Measurements from ENCODE around the gene SURF6. TPM values are rescaled to one million over a fixed set of nuclear protein-coding genes. Genes with fewer than 3 reads are reported as not detected.

SURF6 gene
- total RNA-seq, 1 donor = 8.2 TPM

DNA sequence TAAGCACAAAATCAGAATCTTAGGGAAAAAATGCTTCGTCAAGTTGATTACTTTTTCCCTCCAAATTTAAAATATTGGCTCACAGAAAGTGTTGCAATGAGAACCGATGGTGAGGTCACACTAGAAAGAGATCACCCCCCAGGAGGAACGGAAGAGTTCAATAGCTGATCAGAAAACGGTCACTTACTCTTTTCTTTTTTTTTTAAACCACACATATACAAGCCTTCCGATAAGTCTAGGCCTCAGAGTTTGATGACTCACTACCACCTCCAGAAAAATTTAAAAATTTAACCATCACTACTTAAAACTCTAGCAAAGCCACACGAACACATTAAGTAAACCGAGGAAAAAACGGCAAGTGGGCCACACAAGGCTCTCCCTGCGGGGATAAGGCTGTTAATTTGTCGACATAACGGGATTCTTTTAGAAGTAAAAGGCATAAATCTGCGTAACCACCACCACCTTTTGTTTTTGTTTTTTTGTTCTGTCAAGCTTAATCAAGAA is 38.7 kb upstream of the SURF6 start:
- TF ChIP-seq, protein P1, sequence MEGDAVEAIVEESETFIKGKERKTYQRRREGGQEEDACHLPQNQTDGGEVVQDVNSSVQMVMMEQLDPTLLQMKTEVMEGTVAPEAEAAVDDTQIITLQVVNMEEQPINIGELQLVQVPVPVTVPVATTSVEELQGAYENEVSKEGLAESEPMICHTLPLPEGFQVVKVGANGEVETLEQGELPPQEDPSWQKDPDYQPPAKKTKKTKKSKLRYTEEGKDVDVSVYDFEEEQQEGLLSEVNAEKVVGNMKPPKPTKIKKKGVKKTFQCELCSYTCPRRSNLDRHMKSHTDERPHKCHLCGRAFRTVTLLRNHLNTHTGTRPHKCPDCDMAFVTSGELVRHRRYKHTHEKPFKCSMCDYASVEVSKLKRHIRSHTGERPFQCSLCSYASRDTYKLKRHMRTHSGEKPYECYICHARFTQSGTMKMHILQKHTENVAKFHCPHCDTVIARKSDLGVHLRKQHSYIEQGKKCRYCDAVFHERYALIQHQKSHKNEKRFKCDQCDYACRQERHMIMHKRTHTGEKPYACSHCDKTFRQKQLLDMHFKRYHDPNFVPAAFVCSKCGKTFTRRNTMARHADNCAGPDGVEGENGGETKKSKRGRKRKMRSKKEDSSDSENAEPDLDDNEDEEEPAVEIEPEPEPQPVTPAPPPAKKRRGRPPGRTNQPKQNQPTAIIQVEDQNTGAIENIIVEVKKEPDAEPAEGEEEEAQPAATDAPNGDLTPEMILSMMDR (IDR thresholded peaks at IDR 0.05; ENCODE audit: insufficient read depth, low read depth, low read length) = no peak
- peak overlapping the region; percentile 89 for H3K4me3 ChIP-seq (ENCODE audit: low read depth, low read length)
- DNase-seq (ENCODE audit: low read depth) = peak; percentile 63

DNA sequence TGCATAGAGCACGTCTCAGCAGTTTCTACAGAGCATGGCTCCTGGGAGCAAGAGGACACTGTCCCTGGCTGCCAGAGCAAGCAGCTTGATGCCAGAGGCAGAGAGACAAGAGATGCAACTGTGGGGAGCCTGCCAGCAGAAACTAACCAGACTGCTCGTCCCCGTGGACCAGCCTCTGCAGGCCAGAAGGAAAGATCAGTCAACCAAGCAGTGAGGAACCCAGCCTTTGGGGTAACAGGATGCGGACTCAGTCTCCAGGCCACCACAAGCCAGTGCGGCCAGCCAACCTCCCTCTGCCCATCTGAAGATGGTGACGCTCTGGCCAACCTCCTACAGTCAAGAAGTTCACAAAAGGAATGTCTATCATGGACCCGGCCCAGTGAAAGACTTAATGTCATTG is 36.2 kb upstream of the SURF6 start:
- TF ChIP-seq, protein P1 (IDR thresholded peaks at IDR 0.05; ENCODE audit: insufficient read depth, low read depth, low read length) = no peak
- no peak overlapping the region for H3K4me3 ChIP-seq (ENCODE audit: low read depth, low read length)
- no peak for DNase-seq (ENCODE audit: low read depth)

DNA sequence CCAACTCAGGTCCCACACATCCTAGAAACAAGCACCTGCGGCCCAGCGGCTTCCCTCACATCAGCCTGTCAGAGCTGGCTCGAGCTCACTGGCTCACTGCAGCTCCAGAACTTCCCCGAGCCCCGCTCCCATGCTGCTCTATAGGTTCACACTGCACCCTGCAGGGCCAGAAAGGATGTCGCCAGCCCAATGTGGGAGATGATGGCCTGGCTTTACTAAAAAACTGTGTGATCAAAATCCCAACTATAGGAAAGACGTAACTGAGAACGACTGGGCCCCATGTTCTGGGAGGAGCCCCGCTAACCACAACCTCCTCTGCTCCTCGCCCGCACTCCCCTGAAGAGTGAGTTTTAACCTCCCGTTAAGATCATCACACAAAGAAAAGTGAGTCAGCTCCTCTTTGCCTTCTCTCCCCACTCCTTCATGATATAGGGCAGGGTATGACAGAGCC is 35.3 kb upstream of the SURF6 start:
- no peak overlapping the region for H3K4me3 ChIP-seq (ENCODE audit: low read depth, low read length)
- TF ChIP-seq, protein P1 (IDR thresholded peaks at IDR 0.05; ENCODE audit: insufficient read depth, low read depth, low read length) = no peak
- DNase-seq (ENCODE audit: low read depth) = no peak

DNA sequence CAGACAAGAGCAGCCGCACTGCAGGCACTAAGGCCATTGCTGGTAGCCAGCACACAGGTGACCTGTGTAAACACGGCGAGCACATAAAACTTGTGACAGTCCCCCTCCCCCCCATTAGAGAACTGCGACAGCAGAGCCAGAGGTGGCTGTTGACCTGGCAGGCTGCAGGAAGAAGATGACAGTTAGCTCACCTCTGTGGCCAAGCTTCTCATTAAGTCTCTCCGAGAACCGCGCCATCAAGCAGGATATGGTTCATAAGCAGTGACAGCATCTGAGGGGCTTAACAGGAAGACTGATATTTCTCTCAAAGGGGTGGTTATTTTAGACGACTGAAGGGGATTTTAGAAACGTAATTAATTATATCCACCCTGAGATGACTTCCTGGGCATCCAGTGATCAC is 34.7 kb upstream of the SURF6 start:
- DNase-seq (ENCODE audit: low read depth) = no peak
- no peak overlapping the region for H3K4me3 ChIP-seq (ENCODE audit: low read depth, low read length)
- TF ChIP-seq, protein P1 (IDR thresholded peaks at IDR 0.05; ENCODE audit: insufficient read depth, low read depth, low read length) = no peak

DNA sequence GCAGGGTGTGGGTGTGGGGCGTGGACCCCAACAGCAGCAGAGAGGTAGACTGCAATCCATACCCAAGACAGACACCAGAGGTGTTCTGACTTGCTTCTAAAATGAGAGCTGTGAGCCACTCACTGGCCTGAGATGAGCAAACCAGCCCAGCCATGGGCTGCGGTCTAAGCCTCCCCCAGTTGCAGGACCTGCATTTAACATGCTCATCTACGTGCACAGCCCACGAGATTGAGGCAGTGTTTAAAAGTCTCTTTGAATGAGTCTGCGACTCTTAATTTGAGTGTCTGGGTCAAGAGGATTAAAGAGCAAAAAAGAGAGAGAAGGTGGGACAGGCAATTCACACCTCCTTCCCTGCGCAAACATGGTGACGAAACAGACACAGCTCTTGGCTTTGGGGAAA is 33.9 kb upstream of the SURF6 start:
- TF ChIP-seq, protein P1 (IDR thresholded peaks at IDR 0.05; ENCODE audit: insufficient read depth, low read depth, low read length) = no peak
- no peak for DNase-seq (ENCODE audit: low read depth)
- H3K4me3 ChIP-seq (ENCODE audit: low read depth, low read length) = no peak overlapping the region

DNA sequence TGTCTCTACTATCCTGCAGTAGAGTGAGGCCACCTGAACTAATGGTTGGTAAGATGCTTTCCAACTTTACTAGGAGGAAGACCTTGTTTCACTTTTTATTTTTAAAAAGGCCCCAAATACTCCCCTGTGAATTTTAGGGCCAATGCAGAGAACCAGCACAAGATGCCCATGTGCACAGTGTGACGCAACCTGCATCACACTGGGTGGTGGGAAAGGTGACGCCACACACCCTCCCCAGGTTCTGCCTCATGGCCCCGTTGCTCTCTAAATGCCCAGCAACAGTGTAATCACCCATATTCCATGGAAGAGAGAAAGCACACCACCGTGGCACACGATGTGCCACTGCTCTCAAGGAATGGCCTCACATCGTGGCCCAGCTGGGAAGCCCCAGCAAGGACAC is 33.4 kb upstream of the SURF6 start:
- TF ChIP-seq, protein P1 (IDR thresholded peaks at IDR 0.05; ENCODE audit: insufficient read depth, low read depth, low read length) = no peak
- no peak for DNase-seq (ENCODE audit: low read depth)
- no peak overlapping the region for H3K4me3 ChIP-seq (ENCODE audit: low read depth, low read length)

DNA sequence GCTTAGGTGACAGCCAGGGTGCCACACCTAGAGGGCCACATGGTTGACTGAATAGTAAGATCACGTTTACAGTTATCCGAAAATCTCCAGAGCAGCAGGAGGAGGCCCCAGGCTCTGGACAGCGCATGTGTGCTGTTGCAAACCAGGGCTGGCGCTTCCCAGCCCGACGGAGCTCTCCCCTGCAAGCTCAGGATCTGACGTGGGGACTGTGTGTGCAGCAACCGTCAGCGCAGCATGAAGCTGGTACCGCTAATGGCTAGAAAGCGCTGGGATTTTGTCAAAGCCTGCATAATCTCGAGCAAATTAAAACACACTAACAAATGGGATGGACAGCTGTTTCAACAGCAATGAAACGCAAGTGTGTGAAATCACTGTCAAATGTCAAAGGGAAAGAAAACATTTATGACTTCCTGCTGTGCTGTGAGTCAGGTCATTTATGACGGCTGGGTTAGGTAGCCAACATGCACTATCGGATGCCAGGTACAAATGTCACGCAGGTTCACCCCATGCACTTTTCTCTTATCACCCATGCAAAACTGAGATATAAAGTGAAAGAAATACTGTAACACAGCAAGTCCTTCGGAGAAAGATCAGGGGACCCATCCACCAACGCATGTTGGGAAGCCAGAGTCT is 32.4 kb upstream of the SURF6 start:
- peak; percentile 49 for DNase-seq (ENCODE audit: low read depth)
- TF ChIP-seq, protein P1 (IDR thresholded peaks at IDR 0.05; ENCODE audit: insufficient read depth, low read depth, low read length) = no peak
- no peak overlapping the region for H3K4me3 ChIP-seq (ENCODE audit: low read depth, low read length)
